ENCODE measurements around the gene ARL15.

ARL15 gene

DNA sequence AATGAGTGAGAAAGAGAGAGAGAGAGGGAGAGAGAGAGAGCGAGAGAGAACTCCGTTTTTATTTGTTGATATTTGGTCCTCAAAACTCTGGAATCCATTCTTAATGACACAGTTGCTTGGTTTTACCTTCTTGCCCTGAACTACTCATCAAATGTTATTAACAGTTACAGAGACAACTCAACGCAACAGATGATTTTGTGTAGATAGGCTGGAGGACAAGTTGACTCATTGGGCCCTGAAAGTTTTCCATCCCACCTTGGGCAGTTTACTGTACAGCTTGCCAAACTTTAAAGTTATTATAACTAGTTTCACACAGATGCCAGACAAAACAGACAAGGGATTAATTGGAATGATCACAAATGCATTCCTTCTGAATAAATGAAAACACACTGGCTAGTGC, 339.9 kb downstream of the ARL15 start:
- DNase-seq, result no peak

DNA sequence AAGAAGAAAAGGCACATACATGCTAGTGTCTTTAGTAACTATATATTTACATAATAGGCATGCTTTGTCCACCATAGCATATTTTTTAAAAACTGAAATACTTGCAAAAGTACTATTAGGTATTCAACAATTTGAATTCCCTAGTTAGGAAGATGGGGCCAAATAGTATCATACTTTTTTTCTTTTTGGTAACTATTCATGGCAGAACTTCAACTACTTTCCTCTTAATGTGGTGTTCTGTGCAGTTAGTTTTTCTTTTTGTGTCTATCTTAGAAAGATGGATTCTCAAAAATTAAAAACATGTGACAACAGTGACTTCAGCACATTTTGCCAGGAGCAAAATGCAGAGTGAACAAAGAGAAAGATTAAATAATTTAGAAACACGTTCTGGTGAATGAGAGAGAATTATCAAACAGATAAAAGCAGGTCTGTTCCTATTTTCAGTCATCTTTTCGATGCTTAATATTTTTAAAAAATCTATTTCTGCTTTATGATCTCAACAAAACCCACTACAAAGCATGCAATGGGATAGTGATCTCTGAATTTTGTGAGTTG, 341.1 kb downstream of the ARL15 start:
- DNase-seq, result no peak

DNA sequence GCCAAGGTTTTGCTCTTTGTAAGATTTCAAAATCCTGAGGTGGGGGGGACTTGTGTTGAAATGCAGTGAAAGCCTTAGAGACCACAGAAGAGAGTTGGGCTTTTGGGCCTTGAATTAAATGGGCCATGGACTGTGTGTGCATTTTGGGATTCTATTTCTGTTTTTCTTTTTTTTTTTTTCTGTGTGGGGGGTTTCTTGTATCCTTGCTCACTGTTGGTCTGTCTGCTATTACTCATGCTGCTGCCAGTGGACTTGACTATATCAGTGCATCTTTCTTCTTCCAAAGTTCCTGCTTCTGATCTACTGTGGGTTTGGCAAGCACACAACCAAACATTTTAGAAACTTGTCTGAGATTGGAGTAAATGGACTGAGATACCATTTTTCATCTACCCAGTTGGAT, 344.9 kb downstream of the ARL15 start:
- no peak for DNase-seq

DNA sequence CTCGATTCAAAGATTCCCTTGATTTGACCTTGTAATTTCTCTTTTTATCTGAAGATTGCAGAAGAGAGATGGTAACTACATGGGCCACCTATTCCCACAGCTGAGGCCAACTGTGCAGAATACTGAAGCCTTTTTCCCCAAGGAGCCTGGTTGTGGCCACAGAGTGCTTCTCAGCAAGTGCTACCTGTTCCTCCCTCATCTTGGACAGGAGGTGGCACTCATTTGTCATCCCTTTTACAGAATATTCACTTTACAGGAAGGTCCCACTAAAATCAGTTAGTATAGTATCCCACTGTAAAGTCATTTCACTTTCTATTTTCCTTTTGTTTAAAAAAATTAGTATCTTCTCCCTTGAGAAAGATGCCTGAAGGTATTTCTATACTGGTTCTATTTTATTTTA, 346.4 kb downstream of the ARL15 start:
- no peak for DNase-seq

DNA sequence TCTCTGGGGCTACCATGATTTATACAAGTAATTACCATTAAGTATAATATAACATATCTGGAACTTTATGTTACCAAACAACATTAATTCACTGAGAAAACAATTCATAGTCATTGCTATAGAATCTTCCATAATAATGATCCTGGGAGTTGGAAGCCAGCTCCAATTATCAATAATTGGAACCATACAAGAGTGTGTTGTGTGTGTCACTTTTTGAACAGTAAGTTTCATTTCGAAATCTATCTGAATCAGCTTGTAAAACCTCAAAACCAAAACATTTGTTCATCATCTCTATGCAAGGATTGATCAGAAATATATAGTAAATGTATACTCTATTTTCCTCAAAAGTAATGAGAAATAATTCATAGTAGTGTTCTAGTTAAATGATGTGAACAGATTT, 348.1 kb downstream of the ARL15 start:
- no peak for DNase-seq

DNA sequence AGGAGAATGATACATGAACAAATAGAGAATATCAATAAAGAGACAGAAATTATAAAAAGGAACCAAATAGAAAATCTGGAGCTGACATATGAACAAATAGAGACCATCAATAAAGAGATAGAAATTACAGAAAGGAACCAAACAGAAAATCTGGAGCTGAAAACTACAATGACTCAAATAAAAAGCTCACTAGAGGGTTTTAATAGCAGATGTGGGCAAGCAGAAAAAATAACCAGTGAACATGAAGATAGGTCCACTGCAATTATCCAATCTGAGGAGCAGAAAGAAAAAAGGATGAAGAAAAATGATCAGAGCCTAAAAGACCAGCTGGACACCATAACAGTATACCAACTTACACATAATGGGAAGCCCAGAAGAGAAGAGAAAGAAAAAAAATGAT, 353.7 kb downstream of the ARL15 start:
- no peak for DNase-seq

DNA sequence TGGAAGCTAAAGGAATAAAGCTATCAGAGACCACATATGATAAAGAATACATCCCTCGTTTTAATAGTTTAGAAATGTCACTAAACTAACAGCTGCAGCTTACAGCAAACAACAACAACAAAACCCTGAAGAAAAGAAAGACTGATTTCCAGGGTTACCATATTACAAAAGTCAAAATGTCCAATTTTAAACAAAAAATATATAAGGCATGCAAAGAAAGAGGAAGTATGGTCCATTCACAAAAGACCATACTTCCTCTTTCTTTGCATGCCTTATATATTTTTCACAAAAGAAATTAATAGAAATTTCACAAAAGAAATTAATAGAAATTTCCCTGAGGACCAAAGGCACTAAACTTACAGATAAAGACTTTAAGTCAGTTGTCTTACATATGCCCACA, 354.2 kb downstream of the ARL15 start:
- DNase-seq, result no peak

DNA sequence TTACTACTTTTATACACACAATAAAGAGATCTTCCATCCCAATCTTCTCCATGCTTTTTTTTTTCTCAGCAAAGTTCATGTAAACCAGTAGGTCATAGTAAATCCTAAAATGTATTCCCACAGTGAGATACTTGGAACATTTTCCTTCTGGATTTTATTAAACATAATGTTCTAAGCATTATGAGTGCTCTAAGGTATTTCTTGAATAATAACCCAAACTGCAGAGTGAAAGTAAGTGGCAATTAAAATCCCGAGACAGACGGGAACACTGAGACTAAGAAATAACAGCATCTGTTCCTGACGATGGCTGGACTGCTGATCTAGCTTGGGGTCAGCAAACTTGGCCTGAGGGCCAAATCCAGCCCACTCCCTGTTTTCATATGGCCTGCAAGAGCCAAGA, 359.8 kb downstream of the ARL15 start:
- no peak for DNase-seq

DNA sequence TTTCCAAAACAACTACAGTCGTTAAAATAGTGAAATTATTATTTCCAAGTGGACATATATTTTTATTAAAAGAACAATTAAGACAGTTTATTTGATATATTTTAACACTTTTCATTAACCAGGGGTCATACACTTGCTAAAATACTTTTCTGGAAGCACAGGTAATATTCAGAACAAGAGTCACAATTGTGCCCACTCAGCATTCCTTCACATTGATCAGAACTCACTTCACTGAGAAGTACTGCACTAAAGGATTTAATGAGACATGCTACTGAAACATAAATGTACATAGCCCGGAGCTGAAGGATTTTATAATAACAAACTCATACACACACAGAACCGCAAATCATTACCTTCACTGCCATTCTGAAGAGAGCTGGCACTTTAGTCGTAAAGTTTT, 361.8 kb downstream of the ARL15 start:
- no peak for DNase-seq

DNA sequence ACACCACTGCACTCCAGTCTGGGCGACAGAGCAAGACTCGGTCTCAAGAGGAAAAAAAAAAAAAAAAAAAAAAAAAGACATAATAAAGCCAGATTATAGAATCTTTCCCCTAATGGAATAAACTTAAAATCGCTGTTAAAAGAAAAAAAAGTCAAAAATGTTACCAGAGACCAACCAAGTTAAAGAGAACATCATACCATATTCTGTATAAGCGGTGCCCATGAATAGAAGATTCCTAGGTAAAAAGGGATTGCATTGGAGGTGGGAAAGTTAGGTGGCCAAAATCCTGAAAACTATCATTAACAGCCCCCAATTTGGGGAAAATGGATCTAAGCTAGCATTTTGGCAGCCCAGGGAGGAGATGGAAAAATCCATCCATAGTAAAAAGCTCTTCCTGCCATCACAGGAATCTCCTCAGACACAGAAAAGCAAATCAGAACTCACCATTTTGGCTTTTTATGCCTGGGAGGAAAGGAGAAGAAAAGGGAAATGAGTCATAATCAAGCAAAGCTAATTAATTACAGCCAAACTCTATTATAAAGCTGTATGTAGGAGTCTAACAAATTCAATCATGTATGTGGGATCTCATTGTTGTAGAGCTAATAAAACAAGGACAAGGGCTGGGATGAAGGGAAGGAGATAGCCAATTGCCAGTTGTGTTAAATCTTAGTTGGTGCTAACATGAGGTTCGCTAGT, 363.8 kb downstream of the ARL15 start:
- DNase-seq, result no peak

DNA sequence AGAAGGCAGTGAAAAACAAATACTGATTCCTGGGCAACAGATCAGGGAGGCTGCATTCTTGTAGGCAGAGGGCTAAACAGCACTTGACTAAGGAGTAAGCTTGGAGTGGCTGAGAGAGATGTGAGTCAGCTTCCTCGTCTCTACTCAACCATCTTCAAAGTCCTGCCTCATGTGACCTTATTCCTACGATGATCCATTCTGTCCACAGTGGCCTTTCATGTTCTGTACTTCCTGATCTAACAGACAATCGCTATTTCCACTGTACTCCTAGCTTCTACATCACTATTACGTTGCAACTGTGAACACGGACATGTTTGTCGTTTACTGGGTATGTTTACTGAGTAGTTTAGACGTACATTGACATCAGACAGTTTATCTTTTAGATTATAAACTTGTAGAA, 365.4 kb downstream of the ARL15 start:
- no peak for DNase-seq

DNA sequence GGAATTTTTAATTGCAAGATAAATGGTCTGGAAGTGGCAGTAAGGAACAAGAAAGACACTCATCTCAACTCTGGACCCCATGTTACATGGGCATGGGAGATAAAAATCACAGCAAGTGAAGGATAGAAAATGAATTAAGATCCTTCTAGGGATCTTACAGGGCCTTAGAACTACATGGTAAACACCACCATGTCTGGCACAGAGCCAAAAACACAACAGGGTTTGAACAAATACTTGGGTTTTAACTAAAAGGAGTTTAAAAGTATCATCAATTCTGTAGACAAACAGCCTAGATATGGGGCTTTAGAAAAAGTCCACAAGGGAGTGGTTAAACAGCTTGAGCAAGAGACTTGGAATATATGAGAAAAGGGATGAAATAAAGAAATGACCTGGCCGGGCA, 366.4 kb downstream of the ARL15 start:
- DNase-seq, result no peak

DNA sequence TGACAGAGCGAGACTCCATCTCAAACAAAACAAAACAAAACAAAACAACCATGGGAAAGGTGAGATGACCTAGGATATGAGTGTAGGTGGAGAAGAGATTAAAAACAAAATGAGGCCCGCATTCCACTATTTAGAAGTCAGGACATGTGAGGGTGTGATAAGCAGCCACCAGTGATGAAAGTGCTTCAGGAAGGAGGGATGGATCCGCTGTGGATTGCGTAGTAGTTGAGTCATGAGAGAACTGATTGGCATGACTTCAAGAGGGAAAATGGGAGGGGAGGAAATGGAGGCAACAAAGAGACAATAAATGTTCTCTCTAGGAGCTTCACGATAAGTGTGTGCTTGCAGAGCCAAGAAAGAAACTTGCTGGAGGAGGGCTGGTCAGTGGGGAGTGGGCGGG, 367.6 kb downstream of the ARL15 start:
- DNase-seq, result no peak

DNA sequence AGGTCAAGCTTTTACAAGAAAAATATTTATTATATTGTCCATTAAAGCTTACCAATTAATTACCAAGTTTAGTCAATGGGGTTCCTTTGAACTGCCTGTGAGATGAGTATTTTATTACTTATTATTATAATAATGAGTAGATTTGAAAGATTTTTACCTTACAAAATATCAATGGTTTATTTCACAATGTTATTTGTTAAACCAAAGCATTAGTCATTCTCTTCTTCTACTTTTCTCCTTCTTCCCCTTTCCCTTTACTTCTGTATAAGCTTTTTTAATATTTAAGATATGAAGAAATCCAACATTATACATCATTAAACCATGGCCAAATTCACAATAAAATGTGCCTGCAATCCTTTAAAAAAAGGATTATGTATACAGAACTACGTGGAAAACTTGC, 369.5 kb downstream of the ARL15 start:
- no peak for DNase-seq

DNA sequence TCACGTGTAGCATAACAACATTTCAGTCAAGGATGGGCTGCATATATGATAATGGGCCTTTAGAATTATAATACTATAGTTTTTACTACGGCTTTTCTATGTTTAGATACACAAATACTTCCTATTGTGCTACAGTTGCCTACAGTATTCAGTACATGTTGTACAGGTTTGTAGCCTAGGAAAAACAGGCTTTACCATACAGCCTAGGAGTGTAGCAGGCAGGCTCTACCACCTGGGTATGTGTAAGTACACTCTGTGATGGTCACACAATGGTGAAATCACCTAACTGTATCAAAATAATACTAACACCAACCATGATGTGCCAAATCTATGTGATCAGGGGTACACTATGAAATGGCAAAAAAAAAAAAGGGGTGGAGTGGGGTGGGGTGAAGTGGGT, 372.9 kb downstream of the ARL15 start:
- DNase-seq, result no peak

DNA sequence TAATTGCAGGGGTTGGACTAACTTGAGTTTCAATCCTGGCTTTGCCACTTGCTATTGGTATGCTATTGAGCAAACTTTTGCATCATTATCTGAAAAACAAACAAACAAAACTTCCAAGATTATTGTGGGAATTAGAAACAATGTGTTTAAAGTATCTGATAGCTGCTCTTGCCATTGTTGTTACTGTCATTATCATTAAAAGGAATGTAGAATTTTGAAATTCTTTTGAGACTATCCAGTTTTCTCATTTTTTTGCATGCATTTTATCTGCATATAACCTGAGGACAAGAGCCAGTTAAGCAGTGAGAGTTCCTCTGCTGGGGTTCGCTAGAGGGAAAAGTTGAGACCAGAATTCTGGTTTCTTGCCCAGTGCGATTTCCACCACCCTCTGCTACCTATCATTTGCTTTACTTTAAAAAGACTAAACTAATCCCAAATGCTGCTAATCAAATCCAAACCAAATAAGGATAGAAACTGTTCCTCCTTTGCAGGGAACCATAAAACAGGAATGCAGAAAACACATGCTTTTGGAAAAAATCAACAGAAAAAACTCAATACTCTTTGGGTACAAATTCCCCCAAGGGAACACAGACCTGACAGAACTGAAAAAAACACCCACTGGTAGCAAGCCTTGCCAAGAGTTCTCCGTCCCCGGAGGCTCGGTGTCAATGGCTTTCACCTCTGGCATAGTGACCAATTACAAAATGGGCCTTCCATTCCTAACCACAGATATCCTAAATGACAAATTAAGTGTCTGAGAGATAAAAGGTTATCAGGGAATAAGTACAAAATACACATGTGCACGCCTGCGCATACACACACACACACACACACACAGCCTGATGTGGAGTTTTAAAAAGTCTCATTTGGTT, 373.7 kb downstream of the ARL15 start:
- DNase-seq, result no peak

DNA sequence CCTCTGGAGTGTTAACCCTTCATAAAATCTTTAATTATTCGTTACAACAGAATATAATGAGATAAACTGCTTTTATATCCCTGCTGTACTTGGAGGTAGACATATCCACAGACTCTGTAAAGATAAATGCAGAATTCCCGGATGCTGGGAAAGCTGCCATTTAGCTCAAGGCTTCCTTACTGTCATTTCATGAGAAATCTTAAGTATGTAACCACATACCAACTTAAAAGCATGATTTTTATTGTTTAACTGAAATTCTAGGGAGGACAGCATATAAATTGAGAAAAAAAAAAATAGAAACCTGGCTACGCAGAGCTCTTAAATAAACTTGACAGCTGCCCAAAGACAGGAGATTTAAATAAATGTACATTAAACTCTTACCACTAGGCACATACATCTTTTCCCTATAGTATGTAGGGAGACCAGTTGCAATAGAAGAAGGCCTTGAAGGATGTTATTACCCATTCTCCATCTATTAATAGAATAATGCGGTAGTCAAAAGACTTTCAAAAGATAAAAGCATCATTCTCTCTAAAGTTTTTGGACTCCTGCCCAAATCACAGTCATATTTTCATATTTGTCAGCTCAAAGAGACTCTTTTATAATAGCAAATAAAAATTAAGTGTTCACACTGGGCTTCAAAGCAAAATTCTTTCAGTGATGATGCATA, 376.1 kb downstream of the ARL15 start:
- DNase-seq, result no peak

DNA sequence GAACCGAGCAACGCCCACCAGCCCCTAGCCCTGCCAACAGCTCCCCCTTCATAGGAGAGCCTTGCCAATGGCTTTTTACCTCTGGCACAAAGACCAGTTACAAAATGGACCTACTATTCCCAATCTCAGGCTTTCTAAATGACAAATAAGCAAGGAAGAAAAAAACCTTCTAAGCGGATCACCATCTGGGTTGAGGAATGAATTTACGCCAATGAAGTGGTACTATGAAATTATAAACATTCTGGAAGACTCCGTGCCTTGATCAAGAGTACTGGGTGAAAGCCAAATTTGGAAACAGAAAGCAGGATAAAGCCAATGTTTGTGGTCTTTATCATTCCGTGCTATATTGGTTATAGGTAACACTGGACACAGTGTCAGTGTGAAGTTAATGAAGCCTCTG, 378.0 kb downstream of the ARL15 start:
- DNase-seq, result no peak

DNA sequence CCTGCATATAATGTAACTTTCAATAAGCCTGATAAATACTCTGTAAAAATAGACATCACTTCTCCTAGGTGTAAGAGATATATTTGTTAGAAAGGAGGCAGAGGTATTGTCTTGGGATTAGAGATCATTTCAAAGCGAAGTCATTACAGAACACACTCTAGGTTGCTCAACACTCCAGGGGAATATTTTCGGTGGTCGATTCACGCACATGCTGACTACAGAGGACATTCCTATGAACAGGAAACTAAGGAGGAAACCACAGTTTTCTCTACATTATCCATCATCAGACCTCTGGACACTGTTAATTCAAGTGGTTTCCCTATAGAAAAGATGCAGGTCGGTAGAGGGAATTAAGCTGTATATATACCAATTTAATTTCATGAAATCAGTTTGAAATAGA, 379.9 kb downstream of the ARL15 start:
- DNase-seq, result no peak

DNA sequence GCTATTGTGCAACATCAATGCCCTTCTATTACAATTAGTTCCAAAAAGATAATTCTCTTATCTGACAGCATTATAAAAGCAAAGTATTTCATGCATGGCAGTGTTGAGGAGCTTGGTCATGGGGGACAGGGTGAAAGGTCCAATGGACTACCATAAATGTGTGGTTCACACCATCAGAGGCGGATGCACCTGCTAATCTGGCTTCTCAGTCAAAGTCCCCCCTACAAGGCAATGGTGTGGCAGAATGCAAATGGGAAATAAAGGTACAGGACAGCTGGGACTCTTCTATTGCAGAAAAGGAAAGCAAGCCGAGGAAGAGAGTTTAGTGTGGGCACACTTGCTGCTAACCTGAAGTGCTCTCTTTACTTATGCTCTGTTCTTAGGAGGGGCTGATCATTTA, 380.8 kb downstream of the ARL15 start:
- no peak for DNase-seq

DNA sequence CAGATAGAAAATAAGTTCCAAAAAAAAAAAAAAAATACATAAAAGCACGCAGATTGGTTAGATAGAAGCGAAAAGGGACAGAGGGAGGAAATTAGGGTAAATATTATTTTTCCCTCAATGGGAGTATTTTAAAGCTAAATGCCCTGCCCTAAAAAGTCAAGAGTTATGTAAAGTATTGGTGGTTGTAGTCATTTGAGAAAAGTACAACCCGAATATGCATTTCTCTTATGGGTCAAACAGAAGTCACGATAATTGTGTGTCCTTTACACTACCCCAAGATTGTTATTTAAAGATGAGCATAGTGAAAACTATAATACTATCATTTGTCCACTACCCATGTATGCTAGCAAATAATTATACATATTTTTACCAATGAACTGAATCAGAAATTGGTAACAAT, 381.2 kb downstream of the ARL15 start:
- DNase-seq, result no peak

DNA sequence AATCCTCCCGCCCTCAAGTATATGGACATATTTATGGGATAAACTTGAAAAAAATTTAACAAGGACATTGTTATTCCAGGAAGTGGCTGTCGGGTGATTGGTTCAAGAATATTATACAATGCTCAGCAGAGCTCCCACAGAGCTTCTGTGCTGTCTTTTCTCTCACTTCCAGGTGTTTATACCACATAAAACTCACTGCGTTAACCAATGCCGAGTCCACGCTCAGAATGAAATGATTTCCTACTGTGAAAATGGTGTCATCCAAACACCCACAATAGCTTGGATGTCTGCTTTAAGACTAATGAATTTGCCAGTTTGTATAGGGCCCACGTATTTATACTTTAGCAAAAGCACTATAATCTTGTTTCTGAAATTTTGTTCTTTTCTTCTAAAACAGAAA, 381.7 kb downstream of the ARL15 start:
- no peak for DNase-seq

DNA sequence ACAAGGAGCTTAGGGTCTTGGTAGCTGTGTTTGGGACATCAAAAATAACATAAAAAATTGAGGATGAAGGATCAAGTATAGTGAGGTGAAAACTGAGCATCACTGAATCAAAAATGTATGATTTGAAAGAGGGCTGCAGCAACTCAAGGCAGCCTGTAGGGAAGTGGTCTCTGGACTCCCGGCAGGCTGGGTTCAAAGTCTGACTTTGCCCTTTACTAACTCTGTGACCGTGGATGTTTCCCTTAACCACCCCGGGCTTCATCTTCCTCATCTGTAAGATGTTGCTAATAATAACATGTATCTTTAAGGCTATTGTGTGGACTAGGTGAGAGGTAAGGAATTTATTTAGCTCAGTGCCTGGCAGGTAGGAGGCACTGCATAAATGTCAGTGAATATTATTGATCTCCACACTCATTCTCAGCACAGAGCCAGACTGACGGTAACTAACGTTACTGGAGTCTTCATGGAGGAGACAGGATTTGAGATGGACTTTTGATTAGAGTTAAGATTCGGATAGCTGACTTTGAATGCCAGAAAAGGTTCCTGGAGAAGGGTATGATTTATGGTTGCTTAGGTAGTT, 382.6 kb downstream of the ARL15 start:
- DNase-seq, result no peak
